GM23338 (cell line): ENCODE data around the gene HOXC4.

Source experiments
- EZH2 ChIP-seq: fragments of 200-600 bp; sonication (generic); IDR thresholded peaks from one replicate; pipeline ENCODE4 v1.8.0; 2017; ENCODE audit warnings: antibody characterized with exemption, mild to moderate bottlenecking, low read depth; ENCODE audit not compliant: unreplicated experiment
- EZH2phosphoT487 ChIP-seq: fragments of 200-600 bp; sonication (generic); IDR thresholded peaks from one replicate; pipeline ENCODE4 v1.8.1; 2018; ENCODE audit warnings: antibody characterized with exemption; ENCODE audit not compliant: unreplicated experiment
- POLR2AphosphoS5 ChIP-seq: IDR thresholded peaks from 2 replicates; pipeline ENCODE4 v1.6.1; 2016; ENCODE audit warnings: antibody characterized with exemption, low read depth
- TF ChIP-seq, protein P1 (sequence below), 2 experiments: fragments of 200-600 bp in 1 of 2; sonication (generic) in 1 of 2; conservative IDR thresholded peaks; 2 replicates each; pipeline versions ENCODE4 v1.5.1 to v1.6.1; 2016 to 2017; ENCODE audit warnings: antibody characterized with exemption in 2 of 2, low read depth in 2 of 2, mild to moderate bottlenecking in 2 of 2, moderate library complexity in 1 of 2

DNA sequence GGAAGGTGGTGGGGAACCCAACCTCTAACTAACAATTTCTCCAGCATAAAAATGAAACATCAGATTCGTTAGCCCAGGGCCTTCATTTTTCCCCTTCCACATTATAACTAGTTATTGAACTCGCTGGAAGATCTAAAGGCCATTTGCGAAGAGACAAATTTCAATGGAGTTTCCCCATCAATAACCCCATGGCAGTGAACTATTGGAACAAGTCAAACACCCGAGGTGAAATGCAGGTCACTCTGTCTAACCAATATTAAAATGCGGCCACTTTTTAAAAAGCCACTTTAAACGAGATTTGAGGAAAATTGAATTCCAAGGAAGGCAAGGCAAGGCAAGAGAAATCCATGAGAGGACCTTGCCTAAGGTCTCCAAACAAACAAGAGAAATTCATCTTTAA, 4.5 kb upstream of the HOXC4 start:
- TF ChIP-seq POLR2AphosphoS5 (no peak), EZH2phosphoT487 (no peak), EZH2 (no peak)
- TF ChIP-seq, protein P1, sequence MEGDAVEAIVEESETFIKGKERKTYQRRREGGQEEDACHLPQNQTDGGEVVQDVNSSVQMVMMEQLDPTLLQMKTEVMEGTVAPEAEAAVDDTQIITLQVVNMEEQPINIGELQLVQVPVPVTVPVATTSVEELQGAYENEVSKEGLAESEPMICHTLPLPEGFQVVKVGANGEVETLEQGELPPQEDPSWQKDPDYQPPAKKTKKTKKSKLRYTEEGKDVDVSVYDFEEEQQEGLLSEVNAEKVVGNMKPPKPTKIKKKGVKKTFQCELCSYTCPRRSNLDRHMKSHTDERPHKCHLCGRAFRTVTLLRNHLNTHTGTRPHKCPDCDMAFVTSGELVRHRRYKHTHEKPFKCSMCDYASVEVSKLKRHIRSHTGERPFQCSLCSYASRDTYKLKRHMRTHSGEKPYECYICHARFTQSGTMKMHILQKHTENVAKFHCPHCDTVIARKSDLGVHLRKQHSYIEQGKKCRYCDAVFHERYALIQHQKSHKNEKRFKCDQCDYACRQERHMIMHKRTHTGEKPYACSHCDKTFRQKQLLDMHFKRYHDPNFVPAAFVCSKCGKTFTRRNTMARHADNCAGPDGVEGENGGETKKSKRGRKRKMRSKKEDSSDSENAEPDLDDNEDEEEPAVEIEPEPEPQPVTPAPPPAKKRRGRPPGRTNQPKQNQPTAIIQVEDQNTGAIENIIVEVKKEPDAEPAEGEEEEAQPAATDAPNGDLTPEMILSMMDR (conservative IDR thresholded peaks at IDR 0.05; ENCODE audit: low read depth in 2 of 2): no peak
